HG03439 (cell line): ENCODE measurements around the gene CYBC1.

Source experiments
- ATAC-seq: cut with Tn5 transposase; IDR thresholded peaks from one replicate; pipeline ENCODE4 v1.9.1; 2021; ENCODE audit warnings: mild to moderate bottlenecking, moderate library complexity; ENCODE audit not compliant: unreplicated experiment

CYBC1 gene

DNA sequence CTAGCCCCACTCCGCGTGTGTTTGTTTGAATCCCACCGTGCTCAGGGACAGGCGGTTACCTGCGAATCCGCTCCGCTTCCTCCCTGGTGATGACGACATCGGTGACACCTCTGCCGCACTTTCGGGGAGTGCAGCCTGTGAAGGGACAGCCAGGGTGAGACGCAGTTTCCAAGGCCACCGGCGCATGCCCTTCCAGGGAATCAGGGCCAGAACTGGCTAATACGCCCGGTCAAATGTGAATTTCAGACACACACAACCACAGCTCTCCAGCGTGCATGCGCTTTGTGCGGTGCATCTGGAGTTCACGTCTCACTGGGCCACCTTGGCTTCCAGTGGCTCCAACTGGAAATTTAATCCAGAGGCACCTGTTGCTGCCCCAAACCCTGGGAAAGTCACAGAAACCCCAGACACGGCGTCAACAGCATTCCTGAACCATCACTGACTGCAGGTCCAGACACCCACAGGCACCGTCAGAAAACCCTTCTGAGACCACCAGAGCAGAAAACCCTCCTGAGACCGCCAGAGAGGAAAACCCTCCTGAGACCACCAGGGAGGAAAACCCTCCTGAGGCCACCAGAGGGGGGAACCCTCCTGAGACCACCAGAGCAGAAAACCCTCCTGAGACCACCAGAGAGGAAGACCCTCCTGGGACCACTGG, 39.0 kb downstream of the CYBC1 start:
- no peak for ATAC-seq

DNA sequence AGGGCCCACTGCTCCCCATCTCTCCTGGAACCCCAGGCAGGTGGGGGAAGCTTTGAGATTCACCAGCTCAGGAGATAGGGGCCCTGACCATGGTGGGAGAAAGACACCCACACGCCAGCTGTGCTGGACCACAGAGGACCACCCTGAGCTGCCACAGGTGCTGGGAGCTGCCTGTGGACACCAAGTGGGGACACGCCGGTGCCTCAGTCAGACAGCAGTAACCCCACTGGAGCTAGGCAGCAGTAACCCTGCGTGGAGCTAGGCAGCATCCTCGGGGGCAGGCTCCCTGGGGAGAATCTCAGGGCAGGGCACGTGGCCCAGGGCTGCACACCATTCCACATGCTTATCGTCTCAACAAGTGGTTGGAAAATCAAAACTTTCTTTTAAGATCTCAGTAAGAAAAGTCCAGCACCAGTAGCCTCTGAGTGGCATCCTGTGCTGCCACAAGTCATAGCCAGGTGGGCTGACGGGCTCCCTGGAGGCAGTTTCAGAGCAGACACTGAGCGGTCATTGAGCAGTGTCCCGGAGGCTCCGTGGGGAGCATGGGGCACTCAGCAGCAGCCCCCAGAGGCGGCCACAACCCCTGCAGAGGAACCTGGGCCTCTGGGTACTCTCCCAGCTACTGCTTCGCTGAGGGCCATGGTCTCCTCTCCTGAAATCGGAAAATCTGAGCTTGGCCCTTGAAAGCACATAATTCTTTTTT, 40.4 kb downstream of the CYBC1 start:
- ATAC-seq: no peak

DNA sequence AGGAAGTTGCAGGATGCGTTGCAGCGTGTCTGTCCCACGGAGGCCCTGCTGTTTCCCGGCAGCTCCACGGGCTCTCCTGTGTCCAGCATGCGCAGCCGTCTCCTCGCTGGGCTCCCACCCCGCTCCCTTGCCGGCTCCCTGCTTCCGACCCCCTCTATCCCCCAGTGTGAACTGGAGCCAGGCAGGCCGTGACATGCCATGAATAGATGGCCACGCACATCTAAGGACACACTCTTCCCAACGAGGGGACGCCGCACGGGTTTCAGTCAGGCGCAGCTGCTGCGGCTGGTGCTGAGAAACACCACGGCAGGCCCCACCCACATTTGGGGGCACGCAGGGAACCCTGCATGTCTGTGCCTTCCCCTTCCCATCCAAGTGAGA, 41.6 kb downstream of the CYBC1 start:
- no peak for ATAC-seq

DNA sequence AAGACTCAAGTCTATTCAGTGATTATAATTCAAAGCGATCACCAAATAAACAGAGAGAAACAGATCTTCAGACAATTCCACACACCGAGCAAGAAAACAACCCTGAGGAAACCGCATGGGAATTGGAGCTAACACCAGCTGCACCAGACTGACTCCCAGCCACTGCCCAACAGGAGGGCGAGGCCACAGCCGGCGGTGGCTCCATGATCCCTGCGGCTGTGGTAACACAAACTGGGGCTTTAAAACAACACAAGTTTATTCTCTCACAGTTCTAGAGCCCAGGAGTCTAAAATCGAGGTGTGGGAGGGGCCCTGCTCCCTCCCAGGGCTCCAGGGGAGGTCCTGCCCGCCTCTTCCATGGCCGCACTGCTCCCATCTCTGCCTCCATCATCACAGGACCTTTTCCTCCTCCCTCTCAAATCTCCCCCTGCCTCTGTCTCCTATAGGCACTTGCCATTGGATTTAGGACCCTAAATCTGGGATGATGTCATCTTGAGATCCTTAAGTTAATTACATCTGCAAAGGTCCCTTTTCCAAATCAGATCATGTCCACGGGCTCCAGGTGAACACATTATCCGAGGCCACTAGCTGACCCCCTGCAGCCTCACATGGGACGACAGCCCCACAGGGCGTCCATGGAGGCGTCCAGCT, 42.1 kb downstream of the CYBC1 start:
- ATAC-seq: no peak

DNA sequence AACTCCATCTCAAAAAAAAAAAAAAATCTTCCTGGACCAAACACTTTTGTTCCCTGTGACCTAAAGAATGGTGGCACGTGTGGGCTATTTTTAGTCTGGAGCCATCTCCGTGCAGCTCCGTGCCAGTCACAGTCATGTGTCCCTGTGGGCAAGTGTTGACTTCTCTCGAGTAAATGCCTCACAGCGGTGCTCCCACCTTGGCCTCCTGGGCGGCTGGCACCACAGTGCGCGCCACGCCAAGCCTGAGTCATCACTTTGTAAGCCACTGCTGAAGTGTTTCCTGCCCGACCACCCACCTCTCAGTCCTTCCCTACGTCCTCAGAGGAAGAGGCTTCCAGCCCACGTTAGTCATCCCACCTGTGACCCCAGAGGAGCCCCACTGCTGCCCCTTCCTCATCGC, 43.3 kb downstream of the CYBC1 start:
- no peak for ATAC-seq

DNA sequence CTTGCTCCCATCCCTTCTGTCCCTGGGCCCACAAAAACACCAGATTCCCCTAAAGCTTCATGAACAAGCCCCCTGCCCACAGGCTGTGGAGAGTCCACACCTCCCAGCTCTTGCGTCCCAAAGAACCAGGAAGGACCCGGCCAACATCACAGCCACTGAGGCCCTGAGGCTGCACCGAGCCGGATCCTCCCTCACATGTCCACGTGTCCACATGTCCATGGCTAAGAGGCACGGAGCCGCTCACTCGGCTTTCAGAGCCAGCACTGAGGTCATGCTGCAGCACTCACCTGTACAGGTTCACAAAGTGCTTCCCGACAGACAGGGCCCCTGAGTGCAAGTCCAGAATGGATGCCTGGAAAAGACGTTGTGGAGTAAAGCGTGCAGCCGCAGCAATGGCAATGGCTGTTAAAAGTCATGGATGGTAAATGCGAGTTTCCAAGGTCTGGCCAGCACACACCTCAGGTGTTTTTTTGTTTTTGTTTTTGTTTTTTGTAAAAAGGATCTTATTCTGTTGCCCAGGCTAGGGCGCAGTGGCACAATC, 44.4 kb downstream of the CYBC1 start:
- no peak for ATAC-seq

DNA sequence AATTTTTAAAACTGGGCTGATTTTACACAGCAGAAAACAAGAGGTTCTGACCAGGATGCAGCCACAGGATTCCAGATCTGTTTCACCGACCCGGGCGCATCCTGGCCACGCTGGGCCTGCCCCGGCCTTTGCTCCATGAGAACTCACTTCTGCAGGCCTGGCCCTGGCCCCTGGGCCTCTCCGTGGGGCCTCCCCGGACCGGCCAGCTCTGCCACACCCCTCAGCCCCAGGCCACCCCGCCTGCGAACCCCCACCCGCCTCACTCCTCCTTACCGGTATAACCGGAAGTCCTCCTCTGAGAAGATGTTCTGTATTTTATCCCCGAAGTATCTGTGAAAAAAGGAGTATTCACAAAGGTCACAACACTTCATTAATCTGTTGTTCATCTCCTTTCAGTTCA, 45.5 kb downstream of the CYBC1 start:
- no peak for ATAC-seq

DNA sequence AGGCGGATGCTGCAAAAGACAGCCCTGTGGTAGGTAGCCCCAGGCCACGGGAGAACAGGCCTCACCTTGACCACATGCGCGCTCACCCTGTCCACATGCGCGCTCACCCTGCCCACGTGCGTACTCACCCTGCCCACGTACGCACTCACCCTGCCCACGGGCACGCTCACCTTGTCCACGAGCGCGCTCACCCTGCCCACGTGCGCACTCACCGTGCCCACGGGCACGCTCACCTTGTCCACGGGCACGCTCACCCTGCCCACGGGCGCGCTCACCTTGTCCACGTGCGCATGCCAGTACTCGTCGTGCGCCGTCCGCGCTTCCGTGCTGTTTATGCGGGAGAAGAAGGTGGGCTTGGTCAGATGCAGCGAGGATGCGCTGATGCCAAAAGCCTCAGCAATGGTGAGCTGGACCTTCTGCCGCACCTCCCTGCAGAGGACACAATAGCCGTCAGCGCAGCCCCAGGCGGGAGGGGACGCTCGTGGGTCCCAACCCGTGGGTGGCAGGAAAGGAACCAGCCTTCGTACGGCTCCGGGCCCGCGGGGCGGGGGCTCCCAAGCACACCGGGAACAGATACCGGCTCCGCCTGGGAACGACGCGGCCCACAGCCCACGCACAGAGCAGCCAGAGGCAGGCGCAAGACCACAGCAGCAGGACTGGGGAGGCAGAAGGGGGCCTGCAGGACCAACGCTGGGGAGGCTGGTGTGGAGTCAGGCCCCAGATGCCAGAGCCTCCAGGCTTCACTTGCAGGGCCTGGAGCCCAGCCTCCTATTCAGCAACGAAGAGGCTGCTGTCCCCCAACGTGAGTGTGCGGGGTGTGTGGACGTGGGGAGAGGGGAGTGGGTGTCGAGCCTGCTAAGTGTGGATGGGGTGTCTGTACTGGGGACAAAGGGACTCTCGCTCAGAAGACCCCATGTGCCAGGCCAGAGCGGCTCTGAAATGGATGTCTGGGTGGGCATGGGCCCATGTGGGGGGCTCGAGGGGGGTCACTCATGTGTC, 46.6 kb downstream of the CYBC1 start:
- ATAC-seq: no peak

DNA sequence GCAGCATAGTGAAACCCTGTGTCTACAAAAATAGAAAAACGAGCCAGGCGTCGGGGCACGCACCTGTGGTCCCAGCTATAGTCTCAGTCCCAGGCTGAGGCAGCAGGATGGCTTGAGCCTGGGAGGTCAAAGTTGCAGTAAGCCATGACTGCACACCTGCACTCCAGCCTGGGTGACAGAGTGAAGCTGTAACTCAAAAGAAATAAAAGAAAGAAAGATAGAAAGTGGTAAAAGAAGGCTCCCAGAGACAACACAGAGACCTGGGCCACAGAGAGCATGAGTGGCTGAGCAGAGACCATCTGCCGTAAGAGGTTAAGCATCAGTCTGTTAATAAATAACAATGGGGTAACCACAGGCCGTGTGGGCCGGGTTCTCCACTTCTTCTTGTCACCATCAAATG, 47.7 kb downstream of the CYBC1 start:
- ATAC-seq: no peak

DNA sequence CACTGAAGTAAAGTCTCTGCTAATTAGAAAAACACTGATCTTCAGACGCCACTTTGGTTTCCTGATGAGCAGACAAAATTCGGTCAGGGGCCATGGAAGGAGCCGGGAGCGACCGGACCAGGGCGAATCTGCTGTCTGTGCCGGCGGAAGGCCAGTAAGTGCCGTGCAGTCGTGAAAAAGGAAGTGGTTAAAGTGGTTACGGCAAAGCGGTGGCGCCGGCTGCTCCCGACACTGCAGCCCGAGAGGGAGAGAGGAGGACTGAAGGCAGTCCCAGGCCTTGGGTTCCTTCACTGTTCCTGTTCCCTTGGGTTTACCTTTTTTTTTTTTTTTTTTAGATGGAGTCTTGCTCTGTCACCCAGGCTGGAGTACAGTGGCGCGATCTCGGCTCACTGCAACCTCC, 49.7 kb downstream of the CYBC1 start:
- ATAC-seq: no peak

DNA sequence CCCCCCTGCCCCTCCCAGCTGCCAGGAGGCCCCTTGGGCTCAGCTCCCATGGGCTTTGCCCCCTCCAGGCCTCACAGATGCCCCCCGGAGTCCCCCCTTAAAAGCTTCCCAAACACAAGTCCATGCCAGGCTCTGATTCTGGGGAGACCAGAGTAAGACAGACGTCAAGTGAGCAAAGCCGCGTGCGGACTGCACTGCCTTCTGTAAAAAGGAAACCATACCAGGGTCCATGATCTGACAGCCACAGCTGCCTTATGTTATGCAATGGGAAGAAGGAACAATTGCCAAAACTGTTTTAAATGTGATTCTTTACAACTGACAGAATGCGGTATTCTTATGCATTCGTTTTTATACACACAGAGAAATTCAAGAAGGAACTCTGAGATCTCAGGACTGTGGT, 50.3 kb downstream of the CYBC1 start:
- ATAC-seq: no peak

DNA sequence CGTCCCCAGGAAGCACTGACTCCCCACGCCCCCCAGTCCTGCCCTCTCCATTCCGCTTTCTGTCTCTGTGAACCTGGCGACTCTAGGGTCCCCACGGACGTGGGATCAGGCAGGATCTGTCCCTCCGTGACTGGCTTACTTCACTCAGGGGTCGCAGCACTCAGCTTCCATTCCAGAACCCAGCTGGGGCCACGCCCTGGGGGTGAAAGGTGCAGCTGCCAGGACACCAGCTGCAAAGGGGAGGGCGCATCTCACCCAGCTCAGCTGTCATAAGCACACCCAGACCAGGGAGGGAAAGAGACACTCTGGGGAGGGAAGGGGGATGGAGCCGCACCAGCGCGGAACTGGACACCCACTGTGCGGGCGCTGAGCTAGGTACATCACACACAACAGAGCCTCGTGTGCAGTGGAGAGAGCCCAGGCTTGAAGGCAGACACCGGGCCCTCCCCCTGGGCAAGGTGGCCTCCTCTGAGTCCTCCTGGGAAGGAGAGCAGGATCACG, 50.9 kb downstream of the CYBC1 start:
- no peak for ATAC-seq

DNA sequence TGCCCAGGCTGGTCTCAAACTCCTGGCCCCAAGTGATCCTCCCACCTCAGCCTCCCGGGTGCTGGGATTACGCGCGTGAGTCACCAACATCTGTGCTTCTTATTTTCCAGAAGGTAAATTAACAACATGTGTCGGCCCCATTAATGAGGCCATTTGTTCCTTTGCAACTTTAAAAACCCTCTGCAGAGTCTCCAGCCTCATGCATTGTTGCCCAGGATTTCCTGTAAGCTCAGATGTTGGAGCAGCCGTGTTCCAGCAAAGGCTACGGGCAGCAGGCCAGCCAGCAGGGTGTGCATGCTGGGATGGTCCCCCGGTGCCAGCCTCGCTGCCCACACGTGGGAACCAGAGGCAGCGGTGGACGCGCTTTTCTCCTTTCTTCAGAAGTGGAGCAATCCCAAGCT, 51.5 kb downstream of the CYBC1 start:
- ATAC-seq: no peak

DNA sequence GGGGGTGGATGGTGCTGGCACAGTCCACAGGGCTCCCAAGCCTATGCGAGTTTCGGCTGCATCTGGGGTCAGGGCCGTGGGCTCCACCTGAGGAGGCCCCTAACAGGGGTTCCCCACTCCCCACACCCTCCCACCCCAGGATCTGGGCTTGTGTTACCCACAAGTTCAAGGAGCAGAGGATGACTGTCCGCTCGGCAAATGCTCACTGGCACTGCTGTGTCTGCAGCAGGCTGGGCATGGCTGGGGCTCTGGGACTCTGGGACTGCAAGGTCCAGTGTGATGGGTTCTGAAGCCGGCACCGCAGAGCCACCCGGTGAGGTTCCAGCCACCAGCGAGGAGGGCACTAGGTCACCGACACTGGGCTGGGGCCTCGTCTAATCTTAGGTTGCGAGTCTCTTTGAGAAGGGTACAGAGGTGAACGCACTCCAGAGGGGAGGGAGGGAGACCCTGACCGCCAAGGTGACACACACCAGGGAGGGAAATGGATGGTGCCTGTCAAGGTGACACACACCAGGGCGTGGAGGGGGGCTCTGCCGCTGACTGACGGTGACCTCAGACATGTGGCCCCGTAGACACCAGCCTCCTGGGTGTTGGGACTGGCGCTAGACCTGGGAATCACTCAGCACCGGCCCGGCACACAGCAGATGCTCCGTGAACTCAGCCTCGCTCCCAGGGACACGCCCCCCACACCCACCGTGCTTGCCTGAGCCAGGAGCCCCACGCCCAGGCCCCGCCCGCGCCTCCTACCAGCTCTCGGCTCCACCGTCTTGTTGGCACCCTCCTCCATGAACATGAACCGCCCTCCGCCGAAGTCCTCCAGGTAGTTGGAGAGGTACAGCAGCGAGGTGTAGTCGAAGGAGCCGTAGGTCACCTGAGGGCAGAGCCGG, 52.9 kb downstream of the CYBC1 start:
- ATAC-seq: no peak

DNA sequence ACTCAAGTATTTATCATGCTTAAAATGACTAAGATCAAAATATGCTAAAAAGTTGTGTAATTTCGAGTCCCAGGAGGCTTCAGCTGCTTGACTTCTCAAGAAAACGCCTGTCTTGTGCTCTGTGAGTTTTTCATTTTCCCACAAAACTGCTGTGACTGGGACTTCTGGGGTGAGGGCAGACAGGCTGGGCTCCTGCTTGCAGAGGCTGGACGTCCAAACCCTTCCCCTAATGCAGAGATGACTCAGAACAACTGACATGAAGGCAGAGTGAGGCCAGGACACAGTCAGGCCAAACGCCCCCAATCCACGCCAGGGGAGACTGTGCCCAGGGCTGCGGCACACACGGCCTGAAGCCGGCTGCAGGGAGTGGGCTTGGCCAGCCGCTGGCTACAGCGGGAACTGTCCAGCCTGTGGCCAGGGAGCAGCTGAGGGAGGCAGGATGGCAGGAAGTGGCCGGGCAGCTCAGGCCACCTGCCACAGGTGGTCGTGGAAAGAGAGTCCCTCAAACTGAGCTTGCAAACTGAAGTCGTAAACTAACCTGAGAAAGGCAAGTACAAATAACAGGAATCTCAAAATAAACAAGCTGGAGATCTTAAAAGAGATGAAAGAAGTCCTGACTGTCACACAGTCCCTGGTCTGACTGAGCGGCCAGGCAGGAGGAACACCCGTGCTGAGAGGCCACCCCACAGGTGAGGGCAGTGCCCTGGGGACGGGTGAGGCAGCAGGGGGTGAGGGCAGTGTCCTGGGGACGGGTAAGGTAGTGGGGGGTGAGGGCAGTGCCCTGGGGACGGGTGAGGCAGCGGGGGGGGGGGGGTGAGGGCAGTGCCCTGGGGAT, 53.7 kb downstream of the CYBC1 start:
- no peak for ATAC-seq

DNA sequence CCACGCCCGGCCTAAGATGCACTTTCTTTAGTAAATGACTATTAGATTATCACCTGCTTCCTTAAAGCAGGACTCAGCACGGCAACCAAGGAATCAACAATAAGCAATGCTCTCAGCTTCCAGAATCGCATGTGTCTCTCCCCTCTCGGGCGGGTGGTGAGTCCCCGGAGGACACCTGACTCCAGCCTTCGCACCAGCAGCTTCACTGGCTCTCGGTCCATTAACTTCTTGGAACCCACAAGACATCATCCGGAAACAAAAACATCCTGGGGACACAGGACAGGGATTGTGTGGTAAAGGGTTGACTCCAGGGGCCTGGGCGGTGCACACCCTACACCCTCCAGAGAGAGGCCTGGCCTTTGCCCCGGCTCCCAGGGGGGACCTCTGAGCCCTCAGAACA, 56.3 kb downstream of the CYBC1 start:
- ATAC-seq: no peak

DNA sequence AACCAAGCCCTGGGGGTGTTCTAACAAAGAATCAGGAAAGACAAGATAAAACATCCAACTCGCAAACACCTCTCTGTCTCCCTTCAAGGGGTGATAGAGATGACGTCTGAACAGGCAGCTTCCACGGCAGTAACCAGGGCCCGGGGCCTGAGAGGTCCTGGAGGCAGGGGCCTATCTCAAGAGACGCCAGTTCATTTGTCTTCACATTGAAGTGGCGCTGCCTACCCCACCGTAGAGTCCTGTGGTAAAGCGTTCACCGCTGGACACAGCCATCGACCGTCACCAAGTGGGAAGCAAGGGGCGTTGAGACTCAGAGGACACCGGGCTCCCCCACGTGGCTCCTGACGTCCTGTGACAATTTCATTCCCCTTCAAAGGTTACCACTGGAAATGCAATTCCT, 57.6 kb downstream of the CYBC1 start:
- ATAC-seq: no peak
